Sigmoid colon (tissue), 7 donors: ENCODE measurements around the gene OTOA. TPM values are rescaled to one million over a fixed set of nuclear protein-coding genes. Genes with fewer than 3 reads are reported as not detected.

Source experiments
- DNase-seq: peaks from one replicate; pipeline ENCODE4 v3.0.0-alpha.2; 2019
- H3K27ac ChIP-seq, 4 donors: fragments of 200-600 bp; sonication (generic); one replicate each; pipeline ENCODE4 v1.5.1; 2016 to 2019; ENCODE audit warnings: mild to moderate bottlenecking in 1 of 4
- H3K27me3 ChIP-seq, 3 donors: fragments of 200-600 bp; sonication (generic); one replicate each; pipeline ENCODE4 v1.5.1; 2019; ENCODE audit warnings: mild to moderate bottlenecking in 1 of 3
- H3K36me3 ChIP-seq, 4 donors: fragments of 200-600 bp; sonication (generic); one replicate each; pipeline ENCODE4 v1.5.1; 2016 to 2019
- H3K4me1 ChIP-seq, 4 donors: fragments of 200-600 bp; sonication (generic); one replicate each; pipeline ENCODE4 v1.5.1; 2017 to 2019
- H3K4me3 ChIP-seq, 4 donors: fragments of 200-600 bp; sonication (generic); one replicate each; pipeline ENCODE4 v1.5.1; 2017 to 2019; ENCODE audit warnings: mild to moderate bottlenecking in 2 of 4, moderate library complexity in 1 of 4
- H3K9me3 ChIP-seq, 4 donors: fragments of 200-600 bp in 3 of 4; sonication (generic) in 3 of 4; one replicate each; pipeline versions ENCODE4 v1.5.1 to v1.6.1; 2013 to 2019
- CTCF ChIP-seq, 4 experiments: fragments of 450-650 bp in 3 of 4; fragments of 200-600 bp in 1 of 4; IDR thresholded peaks; one replicate each; pipeline ENCODE4 v1.5.1; 2016 to 2019; ENCODE audit warnings: antibody characterized with exemption in 4 of 4, mild to moderate bottlenecking in 3 of 4, moderate library complexity in 2 of 4
- EP300 ChIP-seq, 4 donors: sonication (generic); formaldehyde crosslinking; IDR thresholded peaks; one replicate each; pipeline ENCODE4 v1.6.1; 2017; ENCODE audit warnings: antibody characterized with exemption in 4 of 4
- POLR2A ChIP-seq, 2 donors: fragments of 450-650 bp; IDR thresholded peaks; one replicate each; pipeline ENCODE4 v1.6.1; 2016; ENCODE audit warnings: antibody characterized with exemption in 2 of 2, mild to moderate bottlenecking in 2 of 2, moderate library complexity in 2 of 2
- POLR2AphosphoS5 ChIP-seq, 4 donors: sonication (generic); formaldehyde crosslinking; IDR thresholded peaks; one replicate each; pipeline ENCODE4 v1.6.1; 2017; ENCODE audit warnings: antibody characterized with exemption in 4 of 4
- WGBS, 2 donors: extraction: QIAGEN DNeasy Blood & Tissue Kit; methylation state at CpG; one replicate each; pipeline ENCODE4 v1.1.7; 2013; 5-methylcytosine and 5-hydroxymethylcytosine counted together
- intact Hi-C: fragments of 100-400 bp; cut with DNase I; formaldehyde crosslinking; loops from one replicate; pipeline ENCODE4 v1.15.1; 2023
- polyA plus RNA-seq, 3 donors: library from polyadenylated mRNA; stranded (reverse); fragments of 200-250 nt; gene quantifications; one replicate each; pipeline ENCODE4 v1.2.3, GENCODE V29; 2013
- total RNA-seq, 4 donors: library from RNA; depleted of rRNA; stranded (reverse); fragments of >200 nt; gene quantifications; one replicate each; pipeline ENCODE4 v1.1.0, GENCODE V29; 2016
- donor health status: healthy with polysubstance abuse.
- donor health status: Bipolar disorder and iron deficiency.
- donor health status: healthy.

The OTOA gene
- total and polyA plus RNA-seq, 7 donors, result 0.14 to 0.83 (median 0.46) TPM; not detected in 2

GRCh38 chr16:21619765-21620425 lies 43.9 kb upstream of the OTOA start:
- no peaks in the 10 kb centered on the region for H3K27me3 ChIP-seq
- no peak for TF ChIP-seq EP300 (IDR thresholded peaks at IDR 0.05)
- no peak for TF ChIP-seq POLR2A (IDR thresholded peaks at IDR 0.05)
- TF ChIP-seq POLR2AphosphoS5 (IDR thresholded peaks at IDR 0.05), result no peak
- TF ChIP-seq CTCF (IDR thresholded peaks at IDR 0.05), result no peak
- no peak overlapping the region for H3K27ac ChIP-seq
- intact Hi-C loops, result no loop called here
- H3K4me1 ChIP-seq, result peaks cover 0 to 4% (median 0%) of the 10 kb centered on the region in 4 donors
- H3K9me3 ChIP-seq, result no peaks in the 10 kb centered on the region
- peaks cover 0 to 27% (median 4%) of the 10 kb centered on the region in 4 donors for H3K36me3 ChIP-seq
- WGBS, 2 donors, result 93 to 95% methylated on average over 4 of the region's 4 CpGs
- no peak for DNase-seq
- no peak overlapping the region for H3K4me3 ChIP-seq

- TF ChIP-seq POLR2A (IDR thresholded peaks at IDR 0.05) (no peak), EP300 (IDR thresholded peaks at IDR 0.05) (no peak), CTCF (IDR thresholded peaks at IDR 0.05) (no peak), POLR2AphosphoS5 (IDR thresholded peaks at IDR 0.05) (no peak)
- DNase-seq, result no peak
- no peaks in the 10 kb centered on the region for H3K9me3 ChIP-seq
- intact Hi-C loops, result no loop called here
- no peak overlapping the region for H3K4me3 ChIP-seq
- peaks cover 0 to 4% (median 0%) of the 10 kb centered on the region in 4 donors for H3K4me1 ChIP-seq
- H3K27ac ChIP-seq, result no peak overlapping the region
- H3K27me3 ChIP-seq, result no peaks in the 10 kb centered on the region
- peaks cover 0 to 34% (median 6%) of the 10 kb centered on the region in 4 donors for H3K36me3 ChIP-seq
Observed at GRCh38 chr16:21620592-21620991, 43.2 kb upstream of the OTOA start.

GRCh38 chr16:21622545-21622944 lies 41.2 kb upstream of the OTOA start:
- WGBS, 2 donors, result 98 to 100% methylated on average over 1 of the region's 1 CpG
- H3K4me1 ChIP-seq, result peaks cover 0 to 17% (median 10%) of the 10 kb centered on the region in 4 donors
- no peak overlapping the region for H3K4me3 ChIP-seq
- intact Hi-C loops, result no loop called here
- no peak overlapping the region for H3K27ac ChIP-seq
- peaks cover 0 to 36% (median 6%) of the 10 kb centered on the region in 4 donors for H3K36me3 ChIP-seq
- no peak for DNase-seq
- H3K9me3 ChIP-seq, result no peaks in the 10 kb centered on the region
- TF ChIP-seq POLR2AphosphoS5 (IDR thresholded peaks at IDR 0.05), result no peak
- no peak for TF ChIP-seq POLR2A (IDR thresholded peaks at IDR 0.05)
- TF ChIP-seq CTCF (IDR thresholded peaks at IDR 0.05), result no peak
- TF ChIP-seq EP300 (IDR thresholded peaks at IDR 0.05), result no peak
- H3K27me3 ChIP-seq, result no peaks in the 10 kb centered on the region

GRCh38 chr16:21625026-21625425 lies 38.7 kb upstream of the OTOA start:
- Histone ChIP-seq H3K9me3 (no peaks in the 10 kb centered on the region), H3K36me3 (peaks cover 0 to 34% (median 5%) of the 10 kb centered on the region in 4 donors), H3K27me3 (no peaks in the 10 kb centered on the region), H3K4me3 (no peak overlapping the region), H3K4me1 (peaks cover 0 to 19% (median 11%) of the 10 kb centered on the region in 4 donors), H3K27ac (no peak overlapping the region)
- no peak for DNase-seq
- TF ChIP-seq POLR2AphosphoS5 (IDR thresholded peaks at IDR 0.05) (no peak), EP300 (IDR thresholded peaks at IDR 0.05) (no peak), CTCF (IDR thresholded peaks at IDR 0.05) (no peak), POLR2A (IDR thresholded peaks at IDR 0.05) (no peak)
- 76 to 80% methylated on average over 1 of the region's 1 CpG for WGBS, 2 donors
- intact Hi-C loops, result no loop called here
